OCI-LY7 (cell line): Measurements from ENCODE around the gene MPV17L2.

ENCODE experiments used
- CTCF ChIP-seq: fragments of 200-600 bp; sonication (generic); conservative IDR thresholded peaks from 2 replicates; pipeline ENCODE4 v1.5.1; 2014; ENCODE audit warnings: mild to moderate bottlenecking, antibody characterized with exemption, low read length, moderate library complexity, mixed read lengths
- EZH2phosphoT487 ChIP-seq: fragments of 200-600 bp; sonication (generic); IDR thresholded peaks from 2 replicates; pipeline ENCODE4 v1.6.1; 2018; ENCODE audit warnings: low read depth, borderline replicate concordance, mild to moderate bottlenecking, mixed run types, antibody characterized with exemption, low read length, moderate library complexity, mixed read lengths

GRCh38 chr19:18143902-18144301 is 49.1 kb upstream of the MPV17L2 start:
- no peak for TF ChIP-seq CTCF
- TF ChIP-seq EZH2phosphoT487 = no peak
